HEK293T (cell line): ENCODE measurements around the gene ZNF649.

Experiments
- BHLHE40 ChIP-seq: fragments of 450-650 bp; IDR thresholded peaks from 2 replicates; pipeline ENCODE4 v1.6.1; 2016; ENCODE audit warnings: mild to moderate bottlenecking, moderate library complexity, borderline replicate concordance
- CTBP1 ChIP-seq: fragments of 450-650 bp; IDR thresholded peaks from 2 replicates; pipeline ENCODE4 v1.6.1; 2016; ENCODE audit warnings: borderline replicate concordance
- FOXA1 ChIP-seq: fragments of 450-650 bp; IDR thresholded peaks from 2 replicates; pipeline ENCODE4 v1.6.1; 2016; ENCODE audit warnings: mild to moderate bottlenecking
- TARDBP ChIP-seq: fragments of 450-650 bp; IDR thresholded peaks from 2 replicates; pipeline ENCODE4 v1.6.1; 2016

GRCh38 chr19:51904331-51905165, at the start of gene ZNF649:
- no peak for TF ChIP-seq BHLHE40
- TF ChIP-seq TARDBP = no peak
- TF ChIP-seq FOXA1 = no peak
- no peak for TF ChIP-seq CTBP1
